A549 (cell line): ENCODE measurements around the gene PLK5. TPM values are rescaled to one million over a fixed set of nuclear protein-coding genes. Genes with fewer than 3 reads are reported as not detected.

Source experiments
- ATAC-seq, 2 experiments: fragments of 200-7000 bp in 1 of 2; fragments of >200 bp in 1 of 2; cut with Nextera tagmentation in 1 of 2; cut with Tn5 transposase in 1 of 2; 3 replicates each; pipeline versions ENCODE4 v1.8.0 to v1.9.1; 2018 to 2020; ENCODE audit warnings: mild to moderate bottlenecking in 1 of 2, moderate library complexity in 1 of 2
- CTCF ChIA-PET: fragments of 300-600 bp; sonication (Branson Sonifier 250); formaldehyde crosslinking; extraction: SDS; loops from one replicate; lab custom pipeline; 2021; ENCODE audit warnings: antibody characterized with exemption, inconsistent platforms; lab: Yijun Ruan, JAX
- POLR2A ChIA-PET: fragments of 350-600 bp; formaldehyde crosslinking; extraction: SDS; loops from one replicate; lab custom pipeline; 2021; ENCODE audit warnings: antibody characterized with exemption, inconsistent platforms; lab: Yijun Ruan, JAX
- DNase-seq, 2 experiments: peaks; one replicate each; pipeline versions ENCODE4 v3.0.0 to v3.0.0-alpha.2; 2011 to 2016; ENCODE audit warnings: low read depth in 1 of 2, low spot score in 1 of 2
- FAIRE-seq: peaks from 2 replicates; lab custom pipeline; 2011; peaks lifted over from hg19 to GRCh38; lab: Jason Lieb, UNC
- H3K27ac ChIP-seq, 2 experiments: fragments of >200 bp; sonication (Bioruptor Twin); formaldehyde crosslinking; 3 replicates each; pipeline ENCODE4 v1.5.1; 2016 to 2017
- H3K4me1 ChIP-seq: fragments of >200 bp; sonication (Bioruptor Twin); formaldehyde crosslinking; 3 replicates; pipeline ENCODE4 v1.6.1; 2016
- H3K4me2 ChIP-seq: fragments of >200 bp; sonication (Bioruptor Twin); formaldehyde crosslinking; 3 replicates; pipeline ENCODE4 v1.6.1; 2016
- H3K4me3 ChIP-seq: fragments of >200 bp; sonication (Bioruptor Twin); formaldehyde crosslinking; 3 replicates; pipeline ENCODE4 v1.5.1; 2016
- H3K9me3 ChIP-seq: fragments of >200 bp; sonication (Bioruptor Twin); formaldehyde crosslinking; 3 replicates; pipeline ENCODE4 v1.6.1; 2016
- CBX2 ChIP-seq: fragments of 200-600 bp; sonication (generic); IDR thresholded peaks from 2 replicates; pipeline ENCODE4 v1.6.1; 2016; ENCODE audit warnings: low read depth, mild to moderate bottlenecking, borderline replicate concordance
- CEBPB ChIP-seq, 2 experiments: fragments of >200 bp in 1 of 2; sonication (Bioruptor Twin) in 1 of 2; formaldehyde crosslinking in 1 of 2; IDR thresholded peaks; 2 replicates each; pipeline ENCODE4 v1.6.1; 2012 to 2016
- CTCF ChIP-seq: fragments of >200 bp; sonication (Bioruptor Twin); formaldehyde crosslinking; IDR thresholded peaks from 3 replicates; pipeline ENCODE4 v1.5.1; 2016
- E2F6 ChIP-seq: IDR thresholded peaks from 2 replicates; pipeline ENCODE4 v1.6.1; 2012; ENCODE audit warnings: low read depth, borderline replicate concordance
- EHMT2 ChIP-seq: fragments of 200-600 bp; sonication (generic); IDR thresholded peaks from 2 replicates; pipeline ENCODE4 v1.6.1; 2016; ENCODE audit warnings: antibody characterized with exemption, low read depth, mild to moderate bottlenecking, moderate library complexity
- ELK1 ChIP-seq: fragments of 150-350 bp; IDR thresholded peaks from 2 replicates; pipeline ENCODE4 v1.6.1; 2014; ENCODE audit warnings: low read depth, mild to moderate bottlenecking, low read length
- FOXS1 ChIP-seq: fragments of 250-450 bp; sonication (Bioruptor Pico); IDR thresholded peaks from 2 replicates; pipeline ENCODE4 v1.5.0; 2020; ENCODE audit warnings: mild to moderate bottlenecking, moderate library complexity
- HEYL ChIP-seq: fragments of 250-450 bp; sonication (Bioruptor Pico); IDR thresholded peaks from 2 replicates; pipeline ENCODE4 v1.8.0; 2021; ENCODE audit warnings: mild to moderate bottlenecking, moderate library complexity
- HMGXB4 ChIP-seq: fragments of 250-450 bp; sonication (Bioruptor Pico); IDR thresholded peaks from 2 replicates; pipeline ENCODE4 v1.5.0; 2021; ENCODE audit warnings: mild to moderate bottlenecking, moderate library complexity, borderline replicate concordance
- HOXB5 ChIP-seq: fragments of 250-450 bp; sonication (Bioruptor Pico); IDR thresholded peaks from 2 replicates; pipeline ENCODE4 v1.5.0; 2020; ENCODE audit warnings: mild to moderate bottlenecking, moderate library complexity
- MAFK ChIP-seq: fragments of 450-650 bp; IDR thresholded peaks from 2 replicates; pipeline ENCODE4 v1.6.1; 2014; ENCODE audit not compliant: partially characterized antibody
- MAZ ChIP-seq: fragments of 150-350 bp; IDR thresholded peaks from 2 replicates; pipeline ENCODE4 v1.6.1; 2014; ENCODE audit warnings: antibody characterized with exemption, low read depth, low read length, borderline replicate concordance
- NPAS2 ChIP-seq: fragments of 250-450 bp; sonication (Bioruptor Pico); IDR thresholded peaks from 2 replicates; pipeline ENCODE4 v1.8.0; 2022; ENCODE audit warnings: mild to moderate bottlenecking, moderate library complexity, borderline replicate concordance
- PHF8 ChIP-seq: fragments of 200-600 bp; sonication (generic); IDR thresholded peaks from 2 replicates; pipeline ENCODE4 v1.6.1; 2016; ENCODE audit warnings: low read depth, mild to moderate bottlenecking, antibody characterized with exemption, moderate library complexity, borderline replicate concordance
- RCOR1 ChIP-seq: fragments of 150-350 bp; IDR thresholded peaks from 2 replicates; pipeline ENCODE4 v1.6.1; 2014; ENCODE audit warnings: antibody characterized with exemption, low read length, low read depth
- RFX5 ChIP-seq: fragments of 450-650 bp; IDR thresholded peaks from 2 replicates; pipeline ENCODE4 v1.7.1; 2014; ENCODE audit warnings: antibody characterized with exemption, mild to moderate bottlenecking, moderate library complexity
- SMC3 ChIP-seq: fragments of >200 bp; sonication (Bioruptor Twin); formaldehyde crosslinking; IDR thresholded peaks from 3 replicates; pipeline ENCODE4 v1.6.1; 2018; ENCODE audit warnings: inconsistent platforms
- USF2 ChIP-seq: fragments of 450-650 bp; IDR thresholded peaks from 2 replicates; pipeline ENCODE4 v1.6.1; 2014; ENCODE audit warnings: antibody characterized with exemption
- ZNF302 ChIP-seq: fragments of 250-450 bp; sonication (Bioruptor Pico); IDR thresholded peaks from 2 replicates; pipeline ENCODE4 v1.9.0; 2021; ENCODE audit warnings: inconsistent platforms, mild to moderate bottlenecking, moderate library complexity
- WGBS: methylation state at CpG from one replicate; pipeline ENCODE4 v1.1.6; 2017; ENCODE audit errors: missing lambda C conversion rate; 5-methylcytosine and 5-hydroxymethylcytosine counted together
- polyA plus RNA-seq, 4 experiments: library from polyadenylated mRNA; depleted of rRNA in 3 of 4; stranded (reverse); fragments of >200 nt; fragmentation: RNase III in 1 of 4; extraction: RNeasy Plus Mini Kit Qiagen cat#74134 plus additional on column Dnase treatment in 1 of 4; gene quantifications; 2 replicates in 3 of 4; 3 replicates in 1 of 4; pipeline ENCODE4 v1.2.3, GENCODE V29; 2011 to 2017

The PLK5 gene
- polyA plus RNA-seq, 2 of the 4 experiments (the other 2 are of a cell fraction): not detected

GRCh38 chr19:1482361-1483130 is 41.3 kb upstream of the PLK5 start:
- no peak for FAIRE-seq
- Histone ChIP-seq H3K9me3 (no peaks in the 10 kb centered on the region), H3K4me1 (peaks cover 10% of the 10 kb centered on the region; the same call in 2 of the 3 replicates), H3K4me2 (no peak overlapping the region), H3K4me3 (no peak overlapping the region), H3K27ac (no peak overlapping the region)
- DNase-seq: no peak
- TF ChIP-seq FOXS1 (CRISPR knock-in tag) (no peak), HEYL (no peak), PHF8 (no peak), ZNF302 (CRISPR knock-in tag) (no peak), HOXB5 (no peak), RCOR1 (no peak), CEBPB (IDR thresholded peaks at IDR 0.05) (no peak), EHMT2 (no peak), CBX2 (no peak), MAFK (no peak)
- ATAC-seq: no peak
- POLR2A ChIA-PET: no interaction called here
- WGBS: 82% methylated on average over 8 of the region's 37 CpGs
- CTCF ChIA-PET: no interaction called here

- H3K4me3 ChIP-seq: no peak overlapping the region
- DNase-seq (no peak), FAIRE-seq (no peak), ATAC-seq (no peak)
- no peak overlapping the region for H3K4me2 ChIP-seq
- CTCF ChIA-PET: no interaction called here
- POLR2A ChIA-PET: no interaction called here
- H3K27ac ChIP-seq: no peak overlapping the region
- 97% methylated on average over 6 of the region's 77 CpGs for WGBS
- TF ChIP-seq RFX5 (no peak), MAZ (no peak), EHMT2 (no peak), SMC3 (no peak), CTCF (no peak), USF2 (no peak), RCOR1 (no peak), NPAS2 (no peak), HMGXB4 (CRISPR knock-in tag) (no peak), PHF8 (no peak), E2F6 (no peak), CEBPB (IDR thresholded peaks at IDR 0.05) (no peak), ELK1 (no peak)
- TF ChIP-seq, all 56 proteins: peak for 0
- no peaks in the 10 kb centered on the region for H3K9me3 ChIP-seq
- 0 out of 3 replicates have a peak, but pooled peaks cover 4% of the 10 kb centered on the region for H3K4me1 ChIP-seq
These were observed 40.5 kb upstream of the PLK5 start for GRCh38 chr19:1483131-1483978.
